Activated CD4-positive, alpha-beta T cell treated with anti-CD3 and anti-CD28 coated beads, Interleukin-2, amount 10 ng/mL, durations not matched to agents 24 days and 14 days (primary cell): ENCODE measurements around the gene XKR8. TPM values are rescaled to one million over a fixed set of nuclear protein-coding genes. Genes with fewer than 3 reads are reported as not detected.
"Not testable (repeated sequence)": the region's sequence is repeated elsewhere in the genome, so short reads cannot be mapped to it uniquely, and the experiment has no call there.

Experiments
- DNase-seq: peaks from one replicate; pipeline ENCODE4 v3.0.0; 2022
- H3K27ac Mint-ChIP-seq: one replicate; pipeline ENCODE4 v1.8.0; 2022; ENCODE audit warnings: mild to moderate bottlenecking, mixed read lengths
- H3K27me3 Mint-ChIP-seq: one replicate; pipeline ENCODE4 v1.8.0; 2022; ENCODE audit warnings: mixed read lengths
- H3K36me3 Mint-ChIP-seq: one replicate; pipeline ENCODE4 v1.8.0; 2022; ENCODE audit warnings: low read depth, mild to moderate bottlenecking, mixed read lengths
- H3K4me1 Mint-ChIP-seq: one replicate; pipeline ENCODE4 v1.8.0; 2021; ENCODE audit warnings: mixed read lengths
- H3K4me3 Mint-ChIP-seq: one replicate; pipeline ENCODE4 v1.8.0; 2022; ENCODE audit warnings: mild to moderate bottlenecking, moderate library complexity, mixed read lengths
- H3K9me3 Mint-ChIP-seq: one replicate; pipeline ENCODE4 v1.8.0; 2021; ENCODE audit warnings: mixed read lengths
- intact Hi-C: fragments of 100-400 bp; cut with micrococcal nuclease; formaldehyde crosslinking; loops from one replicate; pipeline ENCODE4 v1.15.1; 2023
- total RNA-seq: library from RNA; stranded (reverse); gene quantifications from 2 replicates; pipeline ENCODE4 v1.2.3, GENCODE V29; 2022

Gene XKR8
- total RNA-seq, 1 donor from 2014 or later = 4.1 TPM

GRCh38 chr1:27981145-27981544, 21.4 kb downstream of the XKR8 start:
- Mint-ChIP-seq H3K4me3 (no peak overlapping the region), H3K4me1 (no peaks in the 10 kb centered on the region), H3K27me3 (no peaks in the 10 kb centered on the region), H3K9me3 (no peaks in the 10 kb centered on the region), H3K36me3 (peaks cover 12% of the 10 kb centered on the region), H3K27ac (no peak overlapping the region)
- intact Hi-C loops = no loop called here
- no peak for DNase-seq

- peak overlapping the region; percentile 46 for H3K27ac Mint-ChIP-seq
- H3K4me3 Mint-ChIP-seq = no peak overlapping the region
- no peak for DNase-seq
- peaks cover 49% of the 10 kb centered on the region for H3K36me3 Mint-ChIP-seq
- no peaks in the 10 kb centered on the region for H3K9me3 Mint-ChIP-seq
- no peaks in the 10 kb centered on the region for H3K27me3 Mint-ChIP-seq
- peaks cover 25% of the 10 kb centered on the region for H3K4me1 Mint-ChIP-seq
- intact Hi-C loops = no loop called here
Measured at GRCh38 chr1:27990920-27991537, 31.3 kb downstream of the XKR8 start.

- H3K36me3 Mint-ChIP-seq = peaks cover 57% of the 10 kb centered on the region
- H3K4me1 Mint-ChIP-seq = peaks cover 28% of the 10 kb centered on the region
- H3K4me3 Mint-ChIP-seq = peak overlapping the region; percentile 10
Measured at GRCh38 chr1:27992276-27992675, 32.5 kb downstream of the XKR8 start.

GRCh38 chr1:27993241-27993640, 33.5 kb downstream of the XKR8 start:
- Mint-ChIP-seq H3K4me1 (peaks cover 25% of the 10 kb centered on the region), H3K36me3 (peaks cover 61% of the 10 kb centered on the region), H3K27me3 (no peaks in the 10 kb centered on the region), H3K9me3 (no peaks in the 10 kb centered on the region), H3K4me3 (no peak overlapping the region), H3K27ac (peak overlapping the region; percentile 72)
- DNase-seq = peak; percentile 61
- intact Hi-C loops = no loop called here

More at GRCh38 chr1:27992276-27992675, 32.5 kb downstream of the XKR8 start:
- Mint-ChIP-seq H3K9me3 (no peaks in the 10 kb centered on the region), H3K27me3 (no peaks in the 10 kb centered on the region), H3K27ac (peak overlapping the region; percentile 81)
- DNase-seq = peak; percentile 84
- intact Hi-C loops = no loop called here

- Mint-ChIP-seq H3K27ac (no peak overlapping the region), H3K4me3 (no peak overlapping the region), H3K36me3 (peaks cover 57% of the 10 kb centered on the region), H3K9me3 (no peaks in the 10 kb centered on the region), H3K27me3 (no peaks in the 10 kb centered on the region), H3K4me1 (peaks cover 25% of the 10 kb centered on the region)
- DNase-seq = no peak
- intact Hi-C loops = no loop called here
Measured at GRCh38 chr1:27994060-27994459, 34.3 kb downstream of the XKR8 start.

GRCh38 chr1:27994526-27994925, 34.8 kb downstream of the XKR8 start:
- Mint-ChIP-seq H3K36me3 (peaks cover 55% of the 10 kb centered on the region), H3K4me1 (peaks cover 25% of the 10 kb centered on the region)
- H3K9me3 Mint-ChIP-seq, H3K27ac Mint-ChIP-seq, DNase-seq, H3K4me3 Mint-ChIP-seq, H3K27me3 Mint-ChIP-seq, intact Hi-C loops: not testable (repeated sequence)

- no peak for DNase-seq
- H3K36me3 Mint-ChIP-seq = peaks cover 45% of the 10 kb centered on the region
- intact Hi-C loops = no loop called here
- H3K9me3 Mint-ChIP-seq = no peaks in the 10 kb centered on the region
- no peak overlapping the region for H3K27ac Mint-ChIP-seq
- H3K4me1 Mint-ChIP-seq = peaks cover 7% of the 10 kb centered on the region
- no peaks in the 10 kb centered on the region for H3K27me3 Mint-ChIP-seq
- no peak overlapping the region for H3K4me3 Mint-ChIP-seq
Measured at GRCh38 chr1:27999055-27999454, 39.3 kb downstream of the XKR8 start.

GRCh38 chr1:28002600-28002999, 42.8 kb downstream of the XKR8 start:
- peaks cover 4% of the 10 kb centered on the region for H3K4me1 Mint-ChIP-seq
- no peaks in the 10 kb centered on the region for H3K9me3 Mint-ChIP-seq
- no peak overlapping the region for H3K4me3 Mint-ChIP-seq
- intact Hi-C loops = no loop called here
- no peak for DNase-seq
- H3K27ac Mint-ChIP-seq = no peak overlapping the region
- peaks cover 37% of the 10 kb centered on the region for H3K36me3 Mint-ChIP-seq
- no peaks in the 10 kb centered on the region for H3K27me3 Mint-ChIP-seq

- DNase-seq, intact Hi-C loops, H3K4me1 Mint-ChIP-seq, H3K27me3 Mint-ChIP-seq, H3K9me3 Mint-ChIP-seq, H3K4me3 Mint-ChIP-seq, H3K27ac Mint-ChIP-seq: not testable (repeated sequence)
- H3K36me3 Mint-ChIP-seq = peaks cover 33% of the 10 kb centered on the region
Measured at GRCh38 chr1:28003117-28003516, 43.3 kb downstream of the XKR8 start.

- DNase-seq = no peak
- intact Hi-C loops = no loop called here
Measured at GRCh38 chr1:28010969-28011368, 51.2 kb downstream of the XKR8 start.

More at GRCh38 chr1:28010969-28011368, 51.2 kb downstream of the XKR8 start:
- Mint-ChIP-seq H3K4me1 (no peaks in the 10 kb centered on the region), H3K36me3 (peaks cover 43% of the 10 kb centered on the region), H3K9me3 (no peaks in the 10 kb centered on the region), H3K27me3 (no peaks in the 10 kb centered on the region), H3K27ac (no peak overlapping the region), H3K4me3 (no peak overlapping the region)

Other genes with a start within 250 kb of the XKR8 start
- gene FAM76A, start 234.0 kb upstream of the XKR8 start, total RNA-seq = 11.9 and 13.8 TPM in 2 replicates
- gene STX12, start 186.8 kb upstream of the XKR8 start, total RNA-seq = 28.5 and 28.8 TPM in 2 replicates
- gene PPP1R8, start 129.2 kb upstream of the XKR8 start, total RNA-seq = 80.3 TPM in 2 replicates
- 24.5 and 27.7 TPM in 2 replicates for gene THEMIS2, start 87.4 kb upstream of the XKR8 start, total RNA-seq
- 87.7 and 92.7 TPM in 2 replicates for gene RPA2, start 45.4 kb upstream of the XKR8 start, total RNA-seq
- gene SMPDL3B, start 25.0 kb upstream of the XKR8 start, total RNA-seq = 0.30 and 0.43 TPM in 2 replicates
- 32.9 and 34.7 TPM in 2 replicates for gene EYA3, start 128.6 kb downstream of the XKR8 start, total RNA-seq
- gene PTAFR, start 216.7 kb downstream of the XKR8 start, total RNA-seq = 0.40 and 0.57 TPM in 2 replicates